Uterus (tissue), 4 donors: ENCODE measurements around the gene NUDT4. TPM values are rescaled to one million over a fixed set of nuclear protein-coding genes. Genes with fewer than 3 reads are reported as not detected.
"Not testable (repeated sequence)": the region's sequence is repeated elsewhere in the genome, so short reads cannot be mapped to it uniquely, and the experiment has no call there.

Source experiments
- DNase-seq, 2 donors: peaks; one replicate each; pipeline ENCODE4 v3.0.0-alpha.2; 2019 to 2020
- H3K27ac ChIP-seq, 2 donors: fragments of 200-600 bp; sonication (generic); 1 replicate in 1 of 2; 2 replicates in 1 of 2; pipeline ENCODE4 v1.5.1; 2016 to 2018
- H3K27me3 ChIP-seq, 2 donors: fragments of 200-600 bp; sonication (generic); one replicate each; pipeline ENCODE4 v1.5.1; 2018 to 2019; ENCODE audit warnings: control low read depth in 1 of 2
- H3K36me3 ChIP-seq, 2 donors: fragments of 200-600 bp; sonication (generic); one replicate each; pipeline ENCODE4 v1.5.1; 2019; ENCODE audit warnings: control low read depth in 1 of 2
- H3K4me1 ChIP-seq, 2 donors: fragments of 200-600 bp; sonication (generic); one replicate each; pipeline ENCODE4 v1.5.1; 2018 to 2019; ENCODE audit warnings: control low read depth in 1 of 2
- H3K4me3 ChIP-seq, 2 donors: fragments of 200-600 bp; sonication (generic); 1 replicate in 1 of 2; 2 replicates in 1 of 2; pipeline ENCODE4 v1.5.1; 2018 to 2019; ENCODE audit warnings: mild to moderate bottlenecking in 1 of 2
- H3K9me3 ChIP-seq, 2 donors: fragments of 200-600 bp; sonication (generic); one replicate each; pipeline ENCODE4 v1.5.1; 2019; ENCODE audit warnings: control low read depth in 1 of 2
- POLR2A ChIP-seq, 2 donors: fragments of 450-650 bp; IDR thresholded peaks; one replicate each; pipeline ENCODE4 v1.6.1; 2016; ENCODE audit warnings: antibody characterized with exemption in 2 of 2, mild to moderate bottlenecking in 1 of 2, moderate library complexity in 1 of 2
- intact Hi-C: fragments of 100-400 bp; cut with DNase I; formaldehyde crosslinking; loops from one replicate; pipeline ENCODE4 v1.15.1; 2023; ENCODE audit warnings: low total_unique reads
- total RNA-seq, 4 donors: library from RNA; depleted of rRNA in 3 of 4; stranded (reverse); fragments of >200 nt in 3 of 4; gene quantifications; one replicate each; pipeline versions ENCODE4 v1.1.0 to v1.2.4, GENCODE V29; 2014 to 2023
- TF ChIP-seq, protein P1 (sequence below), 4 experiments: fragments of 200-600 bp in 2 of 4; fragments of 450-650 bp in 2 of 4; sonication (generic) in 2 of 4; IDR thresholded peaks; one replicate each; pipeline ENCODE4 v1.5.1; 2016 to 2019; ENCODE audit warnings: antibody characterized with exemption in 4 of 4, mild to moderate bottlenecking in 2 of 4, moderate library complexity in 1 of 4
- donor health status: DM: yes; HTN: yes; CAD: no.

Gene NUDT4
- total RNA-seq, 4 donors from 2014 or later, result 15.1 to 107 (median 52.8) TPM

DNA sequence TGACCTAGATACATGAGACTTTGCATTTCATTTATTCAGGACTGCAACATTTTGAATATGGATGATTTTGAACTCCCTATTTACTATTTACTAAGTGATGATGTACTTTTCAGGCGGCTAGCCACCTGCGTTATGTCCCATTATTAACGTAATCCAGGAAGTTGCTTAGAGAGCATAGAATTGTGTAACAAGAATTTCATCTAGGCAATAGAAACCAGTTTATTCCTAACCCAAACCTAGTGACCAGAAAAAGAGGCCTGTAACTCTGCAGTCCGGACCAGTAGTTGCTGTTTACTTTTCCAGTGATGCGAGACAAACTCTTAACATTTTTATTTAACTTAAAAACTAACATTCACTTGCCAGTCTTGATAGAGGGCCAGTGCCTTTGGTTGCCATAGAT lies 12.3 kb downstream of the NUDT4 start:
- TF ChIP-seq, protein P1, sequence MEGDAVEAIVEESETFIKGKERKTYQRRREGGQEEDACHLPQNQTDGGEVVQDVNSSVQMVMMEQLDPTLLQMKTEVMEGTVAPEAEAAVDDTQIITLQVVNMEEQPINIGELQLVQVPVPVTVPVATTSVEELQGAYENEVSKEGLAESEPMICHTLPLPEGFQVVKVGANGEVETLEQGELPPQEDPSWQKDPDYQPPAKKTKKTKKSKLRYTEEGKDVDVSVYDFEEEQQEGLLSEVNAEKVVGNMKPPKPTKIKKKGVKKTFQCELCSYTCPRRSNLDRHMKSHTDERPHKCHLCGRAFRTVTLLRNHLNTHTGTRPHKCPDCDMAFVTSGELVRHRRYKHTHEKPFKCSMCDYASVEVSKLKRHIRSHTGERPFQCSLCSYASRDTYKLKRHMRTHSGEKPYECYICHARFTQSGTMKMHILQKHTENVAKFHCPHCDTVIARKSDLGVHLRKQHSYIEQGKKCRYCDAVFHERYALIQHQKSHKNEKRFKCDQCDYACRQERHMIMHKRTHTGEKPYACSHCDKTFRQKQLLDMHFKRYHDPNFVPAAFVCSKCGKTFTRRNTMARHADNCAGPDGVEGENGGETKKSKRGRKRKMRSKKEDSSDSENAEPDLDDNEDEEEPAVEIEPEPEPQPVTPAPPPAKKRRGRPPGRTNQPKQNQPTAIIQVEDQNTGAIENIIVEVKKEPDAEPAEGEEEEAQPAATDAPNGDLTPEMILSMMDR (IDR thresholded peaks at IDR 0.05), result no peak
- TF ChIP-seq POLR2A (IDR thresholded peaks at IDR 0.05), result no peak
- Histone ChIP-seq H3K27me3 (no peaks in the 10 kb centered on the region), H3K36me3 (no peaks in the 10 kb centered on the region), H3K9me3 (no peaks in the 10 kb centered on the region), H3K4me3 (no peak overlapping the region), H3K4me1 (no peaks in the 10 kb centered on the region), H3K27ac (no peak overlapping the region)
- intact Hi-C loops, result no loop called here
- DNase-seq, result no peak

DNA sequence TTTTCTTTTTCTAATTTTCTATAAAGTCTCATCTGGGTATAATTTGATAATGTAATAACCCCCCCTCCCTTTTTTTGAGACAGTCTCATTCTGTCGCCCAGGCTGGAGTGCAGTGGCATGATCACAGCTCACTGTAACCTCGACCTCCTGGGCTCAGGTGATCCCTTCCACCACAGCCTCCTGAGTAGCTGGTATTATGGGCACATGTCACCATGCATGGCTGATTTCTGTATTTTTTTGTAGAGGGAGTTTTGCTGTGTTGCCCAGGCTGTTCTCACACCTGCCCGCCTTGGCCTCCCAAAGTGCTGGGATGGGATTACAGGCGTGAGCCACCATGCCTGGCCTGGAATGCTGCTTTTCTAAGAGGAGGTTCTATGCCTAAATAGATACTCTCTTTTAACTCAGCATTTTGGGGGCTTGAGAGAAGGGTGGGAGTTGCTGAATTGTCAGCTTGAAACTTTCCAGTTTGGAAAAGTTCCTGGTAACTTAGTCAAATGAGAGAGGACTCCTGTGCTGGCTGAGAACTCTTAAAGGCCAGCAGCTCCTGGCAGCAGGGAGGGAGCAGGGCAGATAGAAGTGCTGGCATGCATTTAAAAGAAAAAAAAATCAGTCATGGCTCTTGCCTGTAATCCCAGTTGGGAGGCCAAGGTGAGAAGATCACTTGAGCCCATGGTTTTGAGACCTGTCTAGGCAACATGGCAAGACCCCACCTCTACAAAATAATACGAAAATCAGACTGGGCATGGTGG lies 13.0 kb downstream of the NUDT4 start:
- Histone ChIP-seq H3K27me3 (no peaks in the 10 kb centered on the region), H3K36me3 (no peaks in the 10 kb centered on the region), H3K4me1 (no peaks in the 10 kb centered on the region), H3K27ac (no peak overlapping the region), H3K4me3 (no peak overlapping the region), H3K9me3 (no peaks in the 10 kb centered on the region)
- no peak for TF ChIP-seq POLR2A (IDR thresholded peaks at IDR 0.05)
- TF ChIP-seq, protein P1 (IDR thresholded peaks at IDR 0.05), result no peak
- DNase-seq, result no peak
- intact Hi-C loops, result no loop called here

DNA sequence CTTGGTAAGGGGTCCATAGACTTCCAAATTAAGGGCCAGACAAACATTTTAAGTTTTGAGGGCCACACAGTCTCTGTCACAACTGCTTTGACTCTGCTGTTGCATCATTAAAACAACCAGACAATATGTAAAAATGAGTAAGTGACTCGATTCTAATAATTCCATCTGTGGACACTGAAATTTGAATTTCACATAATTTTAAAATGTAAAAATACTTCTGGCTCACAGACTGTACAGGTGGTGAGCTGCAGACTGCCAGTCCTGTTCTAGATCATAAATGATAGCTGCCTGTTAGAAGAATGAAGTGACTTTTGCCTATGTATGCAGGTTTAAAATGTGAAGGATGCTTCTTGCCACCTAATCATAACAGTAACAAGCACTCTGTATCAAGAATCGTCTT lies 15.7 kb downstream of the NUDT4 start:
- no peak overlapping the region for H3K27ac ChIP-seq
- no peak overlapping the region for H3K4me3 ChIP-seq
- no peak for DNase-seq
- TF ChIP-seq POLR2A (IDR thresholded peaks at IDR 0.05), result no peak
- TF ChIP-seq, protein P1 (IDR thresholded peaks at IDR 0.05), result no peak
- H3K4me1 ChIP-seq, result no peaks in the 10 kb centered on the region
- H3K27me3 ChIP-seq, result no peaks in the 10 kb centered on the region
- no peaks in the 10 kb centered on the region for H3K36me3 ChIP-seq
- H3K9me3 ChIP-seq, result no peaks in the 10 kb centered on the region
- intact Hi-C loops, result no loop called here

DNA sequence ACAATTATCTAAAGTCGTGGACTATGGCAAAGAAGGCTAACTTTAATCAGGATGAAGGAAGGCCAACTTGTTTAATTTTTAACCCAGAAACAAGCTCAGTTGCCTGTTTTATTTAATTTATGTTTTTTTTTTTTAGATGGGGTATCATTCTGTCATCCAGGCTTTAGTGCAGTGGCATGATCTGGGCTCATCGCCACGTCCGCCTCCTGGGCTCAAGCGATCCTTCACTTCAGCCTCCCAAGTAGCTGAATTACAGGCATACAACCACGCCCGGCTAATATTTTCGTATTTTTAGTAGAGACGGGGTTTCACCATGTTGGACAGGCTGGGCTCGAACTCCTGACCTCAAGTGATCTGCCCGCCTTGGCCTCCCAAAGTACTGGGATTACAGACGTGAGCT lies 19.7 kb downstream of the NUDT4 start:
- Histone ChIP-seq H3K36me3 (no peaks in the 10 kb centered on the region), H3K27me3 (no peaks in the 10 kb centered on the region), H3K9me3 (no peaks in the 10 kb centered on the region), H3K4me3 (no peak overlapping the region), H3K4me1 (no peaks in the 10 kb centered on the region), H3K27ac (no peak overlapping the region)
- intact Hi-C loops, result no loop called here
- no peak for DNase-seq
- no peak for TF ChIP-seq POLR2A (IDR thresholded peaks at IDR 0.05)
- TF ChIP-seq, protein P1 (IDR thresholded peaks at IDR 0.05), result no peak

DNA sequence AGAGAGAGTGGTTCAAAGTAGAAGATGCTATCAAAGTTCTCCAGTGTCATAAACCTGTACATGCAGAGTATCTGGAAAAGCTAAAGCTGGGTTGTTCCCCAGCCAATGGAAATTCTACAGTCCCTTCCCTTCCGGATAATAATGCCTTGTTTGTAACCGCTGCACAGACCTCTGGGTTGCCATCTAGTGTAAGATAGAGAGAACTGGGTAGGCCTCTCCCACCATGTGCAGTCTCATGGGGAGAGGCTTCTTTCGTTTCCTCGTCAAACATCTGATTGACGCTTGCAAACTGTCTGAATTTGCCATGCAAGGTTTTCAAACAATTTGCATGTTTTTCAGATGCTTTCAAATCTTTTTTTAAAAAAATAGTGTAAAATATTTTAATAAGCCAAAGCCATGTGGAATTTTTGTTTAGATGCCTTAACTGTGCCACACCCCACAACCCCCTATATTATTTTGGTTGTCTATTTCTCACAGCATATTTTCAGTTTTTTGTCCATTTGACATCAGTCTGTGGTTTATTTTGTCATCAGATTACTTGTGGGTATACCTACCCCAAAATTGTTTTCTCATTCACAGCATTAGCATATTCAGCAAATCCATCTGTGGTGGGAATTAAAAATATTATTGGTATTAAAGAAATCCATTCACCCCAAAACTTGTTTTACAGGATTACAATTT lies 21.6 kb downstream of the NUDT4 start:
- H3K27me3 ChIP-seq, H3K4me3 ChIP-seq, intact Hi-C loops, DNase-seq, H3K36me3 ChIP-seq, H3K9me3 ChIP-seq, H3K4me1 ChIP-seq, H3K27ac ChIP-seq: not testable (repeated sequence)
